ENCODE measurements around the gene COX6B2.
A peak's percentile ranks its signal among the peaks of the same experiment; 100 is the strongest.
"Not testable (repeated sequence)": the region's sequence is repeated elsewhere in the genome, so short reads cannot be mapped to it uniquely, and the experiment has no call there.

COX6B2 gene, protein sequence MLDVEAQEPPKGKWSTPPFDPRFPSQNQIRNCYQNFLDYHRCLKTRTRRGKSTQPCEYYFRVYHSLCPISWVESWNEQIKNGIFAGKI

DNA sequence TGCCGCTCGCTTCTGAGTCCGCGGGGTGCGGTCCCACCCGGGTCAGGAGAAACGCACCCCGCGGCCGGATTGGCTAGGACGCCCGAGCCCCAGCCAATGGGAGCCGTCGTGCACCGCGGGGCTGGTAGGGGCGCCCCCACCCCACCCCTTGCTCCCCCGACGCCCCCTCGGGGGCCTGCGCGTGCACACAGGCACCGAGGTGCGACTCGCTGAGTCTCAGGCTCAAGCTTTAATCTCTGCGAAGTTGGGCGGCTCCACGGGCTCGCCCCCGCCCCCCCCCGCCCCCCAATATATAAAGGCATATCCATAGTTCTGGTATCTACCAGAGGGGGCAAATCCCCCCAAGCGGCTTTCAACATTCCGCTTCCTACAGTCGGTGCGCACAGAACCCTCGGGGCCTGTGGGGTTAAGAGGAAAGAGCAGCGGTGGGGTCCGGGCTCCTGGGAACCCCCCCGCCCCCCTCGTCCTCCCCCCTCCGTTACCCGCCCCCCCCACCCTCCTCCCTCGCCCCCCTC lies at the start of gene COX6B2:
Gene COX6B2, minus strand, starts transcription at position 22 of the 515 bp plus-strand sequence. CDS start 198 bp downstream, outside the sequence.
- no peak for DNase-seq (ENCODE audit: low read depth in 2 of 2, low spot score in 1 of 2)

DNA sequence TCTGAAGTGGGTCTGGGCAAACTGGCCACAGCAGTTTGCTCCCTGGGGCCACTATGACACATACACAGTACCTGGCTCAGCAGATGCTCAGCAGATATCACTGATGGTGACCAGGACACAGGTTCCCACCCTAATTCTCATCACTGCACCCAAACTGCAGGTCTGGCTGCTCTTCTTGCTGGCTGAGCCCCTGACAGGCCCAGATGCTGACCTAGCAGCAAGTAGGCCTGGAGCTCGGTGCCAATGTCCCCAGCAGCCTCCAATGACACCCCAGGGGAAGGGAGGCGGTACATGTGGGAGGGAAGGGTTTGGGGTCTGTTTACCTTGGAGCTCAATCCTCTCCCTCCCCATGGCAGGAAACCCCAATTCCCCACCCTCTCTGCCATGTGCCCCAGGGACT lies 48.0 kb upstream of the COX6B2 start:
- DNase-seq (ENCODE audit: low read depth in 2 of 2, low spot score in 1 of 2) = no peak

DNA sequence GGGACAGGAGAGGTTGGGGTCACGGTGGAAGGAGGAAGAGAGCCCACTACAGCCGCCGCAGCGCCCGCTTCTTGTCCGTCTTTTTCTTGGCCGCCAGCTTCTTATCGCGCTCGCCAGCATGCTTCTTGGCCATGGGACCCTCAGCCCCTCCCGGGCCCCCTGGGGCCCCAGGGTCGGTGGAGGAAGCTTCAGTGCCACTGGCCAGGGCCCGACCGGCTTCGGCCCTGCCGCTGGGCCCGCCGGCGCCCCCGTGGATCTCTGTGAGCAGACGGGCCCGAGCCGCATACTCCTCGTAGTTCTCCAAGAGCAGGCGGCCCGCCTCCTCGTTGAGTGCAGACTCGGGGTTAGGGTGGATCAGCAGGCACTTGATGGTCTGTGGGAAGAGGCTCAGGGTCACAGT lies 46.9 kb upstream of the COX6B2 start:
- DNase-seq (ENCODE audit: low read depth in 2 of 2, low spot score in 1 of 2) = not testable (repeated sequence)

DNA sequence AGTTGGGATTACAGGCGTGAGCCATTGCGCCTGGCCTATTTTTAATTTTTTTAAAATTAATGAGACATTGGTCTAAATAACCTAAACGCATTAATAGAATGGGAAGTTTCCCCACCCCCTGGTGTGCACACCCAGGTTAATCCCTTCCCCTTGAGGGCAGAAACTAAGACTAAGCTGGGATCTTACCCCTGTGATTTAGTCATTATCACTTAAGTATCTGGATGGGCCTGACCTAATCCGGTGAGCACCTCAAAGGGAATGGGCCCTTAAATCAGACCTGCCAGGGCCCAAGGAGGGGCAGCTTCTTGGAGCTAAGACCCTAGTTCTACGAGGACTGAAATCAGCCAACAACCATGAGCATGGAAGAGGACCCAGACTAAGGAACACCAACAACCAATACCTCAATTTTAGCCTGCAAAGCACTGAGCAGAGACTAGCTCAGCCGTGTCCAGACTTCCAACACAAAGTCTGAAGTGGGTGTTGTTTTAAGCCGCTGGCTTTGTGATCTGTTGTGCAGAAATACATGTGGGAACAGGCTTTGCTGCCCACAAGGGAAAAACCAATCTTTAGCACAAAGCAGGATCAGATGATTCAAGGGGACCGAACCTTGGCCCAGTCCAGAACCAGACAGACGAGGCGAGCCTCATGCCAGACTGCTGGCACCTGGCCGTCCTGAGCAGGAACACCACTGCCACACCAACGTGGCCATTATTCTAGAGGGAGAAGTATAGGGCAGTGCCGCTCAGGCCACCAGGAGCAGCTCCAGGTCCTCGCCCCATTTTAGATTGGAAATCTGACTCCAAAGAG lies 46.0 kb upstream of the COX6B2 start:
- DNase-seq (ENCODE audit: low read depth in 2 of 2, low spot score in 1 of 2) = no peak

DNA sequence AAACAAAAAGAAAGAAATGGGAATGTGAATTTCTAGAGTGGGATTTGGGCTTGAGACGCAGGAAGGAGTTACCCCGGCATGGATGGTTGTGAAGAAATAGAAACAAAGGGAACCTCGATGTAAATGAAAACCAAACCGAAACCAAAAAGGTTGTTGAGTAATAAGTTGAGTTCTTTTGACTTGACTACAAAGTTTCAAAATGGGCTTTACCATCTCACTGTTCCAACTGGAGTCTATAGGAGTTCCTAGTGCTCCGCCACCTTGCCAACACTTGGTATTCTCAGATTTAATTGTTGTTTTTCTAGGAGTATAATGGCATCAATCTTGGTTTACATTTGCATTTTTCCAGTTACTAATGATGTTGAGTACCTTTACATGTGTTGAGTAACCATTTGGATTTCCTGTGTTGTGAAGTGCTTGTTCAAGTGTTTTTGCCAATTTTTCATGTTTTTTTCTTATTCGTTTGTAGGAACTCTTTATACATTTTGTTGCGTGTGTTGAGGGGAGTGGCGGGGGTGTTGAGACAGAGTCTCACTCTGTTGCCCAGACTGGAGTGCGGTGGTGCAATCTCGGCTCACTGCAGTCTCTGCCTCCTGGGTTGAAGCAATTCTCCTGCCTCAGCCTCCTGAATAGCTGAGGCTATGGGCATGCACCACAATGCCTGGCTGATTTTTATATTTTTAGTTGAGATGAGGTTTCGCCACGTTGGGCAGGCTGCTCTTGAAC lies 43.8 kb upstream of the COX6B2 start:
- DNase-seq (ENCODE audit: low read depth in 2 of 2, low spot score in 1 of 2) = no peak

DNA sequence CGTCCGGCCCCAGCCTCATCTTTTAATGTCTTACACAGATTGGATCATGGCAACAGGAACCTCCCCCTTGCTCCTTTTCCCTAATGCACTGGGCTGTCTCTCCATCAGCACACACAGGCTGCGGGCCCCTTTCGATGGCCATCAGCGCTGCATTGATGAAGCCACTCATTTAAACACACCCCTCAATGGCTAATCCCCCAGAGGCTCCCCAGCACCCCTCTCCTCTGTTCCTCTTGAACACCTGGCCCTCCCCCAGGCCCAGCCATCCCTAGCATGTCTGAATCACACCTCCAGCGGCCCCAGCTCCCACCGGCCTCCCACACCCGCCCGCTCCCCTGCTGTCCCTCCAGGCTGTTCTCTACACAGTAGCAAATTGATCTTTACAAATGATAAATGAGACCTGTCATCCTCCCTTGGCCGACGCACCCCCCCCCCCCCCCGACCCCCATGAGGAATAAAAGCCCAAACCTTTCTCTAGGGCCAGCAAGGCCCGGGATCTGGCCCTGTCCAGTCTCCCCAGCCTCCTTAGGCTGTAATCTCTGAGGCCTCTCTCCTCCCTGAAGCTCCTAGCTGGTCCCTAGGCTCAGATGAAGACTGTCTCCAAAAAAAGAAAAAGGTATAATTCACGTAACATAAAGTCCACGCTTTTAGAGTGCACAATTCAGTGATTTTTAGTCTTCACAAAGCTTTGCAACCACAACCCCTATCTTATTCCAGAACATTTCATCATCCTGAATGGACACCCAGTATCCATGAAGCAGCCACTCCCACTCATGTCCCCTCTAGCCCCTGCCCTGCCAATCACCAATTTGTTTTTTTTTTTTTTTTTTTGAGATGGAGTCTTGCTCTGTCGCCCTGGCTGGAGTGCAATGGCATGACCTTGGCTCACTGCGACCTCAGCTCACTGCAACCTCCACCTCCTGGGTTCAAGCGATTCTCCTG lies 38.6 kb upstream of the COX6B2 start:
- DNase-seq (ENCODE audit: low read depth in 2 of 2, low spot score in 1 of 2) = no peak

DNA sequence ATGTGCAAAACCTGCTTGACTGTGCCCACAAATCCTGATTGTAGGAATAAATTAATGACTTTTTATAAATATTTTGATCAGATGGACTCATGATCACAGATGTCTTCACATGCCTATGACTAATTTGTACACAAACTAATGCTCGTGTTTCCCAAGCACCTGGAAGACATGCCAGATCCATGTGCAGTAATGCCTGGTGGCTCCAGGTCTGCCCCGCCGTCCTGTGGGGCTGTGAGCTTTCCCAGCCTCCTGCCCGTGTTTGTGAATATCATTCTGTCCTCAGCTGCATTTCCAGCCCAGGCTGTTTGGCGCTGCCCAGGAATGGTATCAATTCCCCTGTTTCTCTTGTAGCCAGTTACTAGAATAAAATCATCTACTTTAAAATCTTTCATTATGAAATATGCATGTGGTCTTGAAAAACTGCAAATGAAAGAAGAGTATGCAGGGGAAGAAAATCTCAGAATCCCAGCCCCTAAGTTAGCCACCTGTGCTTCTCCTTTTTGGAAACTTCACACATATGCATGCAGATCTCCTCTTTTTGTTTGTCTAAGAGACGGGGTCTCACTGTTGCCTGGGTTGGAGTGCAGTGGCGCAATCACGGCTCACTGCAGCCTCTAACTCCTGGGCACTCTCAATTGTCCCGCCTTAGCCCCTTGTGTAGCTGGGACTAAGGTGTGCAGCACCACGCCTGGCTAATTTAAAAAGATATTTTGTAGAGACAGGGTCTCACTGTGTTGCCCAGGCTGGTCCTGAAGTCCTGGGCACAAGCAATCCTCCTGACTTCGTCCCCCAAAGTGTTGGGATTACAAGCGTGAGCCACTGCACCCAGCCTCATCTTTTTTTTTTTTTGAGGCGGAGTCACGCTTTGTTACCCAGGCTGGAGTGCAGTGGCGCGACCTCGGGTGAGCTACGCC lies 37.4 kb upstream of the COX6B2 start:
- no peak for DNase-seq (ENCODE audit: low read depth in 2 of 2, low spot score in 1 of 2)

DNA sequence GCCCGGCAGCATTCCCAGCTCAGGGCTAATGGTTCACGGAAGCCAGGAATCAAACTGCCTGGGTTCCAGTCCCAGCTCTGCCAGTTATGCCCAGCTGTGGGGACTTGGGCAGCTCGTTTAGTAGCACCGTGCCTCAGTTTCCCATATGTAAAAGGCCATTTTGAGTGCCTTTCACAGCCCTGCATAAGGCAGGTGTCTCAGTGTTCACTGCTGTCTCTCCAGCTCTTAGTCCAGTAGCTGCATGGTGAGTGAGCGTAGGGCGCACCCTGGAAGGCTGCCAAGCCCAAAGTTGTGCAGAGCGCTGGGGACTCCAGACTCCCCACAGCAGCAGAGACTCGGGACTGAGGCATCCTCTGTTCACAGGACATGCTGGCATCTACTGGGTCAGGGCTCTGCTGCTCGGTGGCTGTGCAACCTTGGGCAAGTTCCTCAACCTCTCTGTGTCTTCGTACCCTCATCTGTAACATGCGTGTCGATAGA lies 36.7 kb upstream of the COX6B2 start:
- DNase-seq (ENCODE audit: low read depth in 2 of 2, low spot score in 1 of 2) = no peak

DNA sequence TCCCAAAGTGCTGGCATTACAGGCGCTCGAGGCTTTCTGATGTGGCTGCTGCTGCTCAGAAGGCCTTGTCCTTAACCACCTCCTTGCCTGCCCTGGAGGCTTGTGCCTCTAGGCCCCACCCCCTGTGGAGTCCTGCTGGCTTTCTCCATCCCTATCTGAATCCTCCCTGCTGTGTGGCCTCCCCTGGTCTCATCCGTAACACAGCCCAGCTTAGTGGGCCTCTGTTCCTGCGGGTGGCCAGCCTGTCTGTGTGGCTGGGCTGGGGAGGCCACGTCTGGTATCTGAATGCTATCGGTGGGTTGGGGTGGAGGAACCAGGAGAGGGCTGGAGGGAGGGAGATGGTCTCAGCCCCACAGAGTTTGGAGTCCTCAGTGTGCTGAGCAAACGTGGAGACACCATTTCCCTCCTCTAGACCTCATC lies 36.0 kb upstream of the COX6B2 start:
- DNase-seq (ENCODE audit: low read depth in 2 of 2, low spot score in 1 of 2) = no peak

DNA sequence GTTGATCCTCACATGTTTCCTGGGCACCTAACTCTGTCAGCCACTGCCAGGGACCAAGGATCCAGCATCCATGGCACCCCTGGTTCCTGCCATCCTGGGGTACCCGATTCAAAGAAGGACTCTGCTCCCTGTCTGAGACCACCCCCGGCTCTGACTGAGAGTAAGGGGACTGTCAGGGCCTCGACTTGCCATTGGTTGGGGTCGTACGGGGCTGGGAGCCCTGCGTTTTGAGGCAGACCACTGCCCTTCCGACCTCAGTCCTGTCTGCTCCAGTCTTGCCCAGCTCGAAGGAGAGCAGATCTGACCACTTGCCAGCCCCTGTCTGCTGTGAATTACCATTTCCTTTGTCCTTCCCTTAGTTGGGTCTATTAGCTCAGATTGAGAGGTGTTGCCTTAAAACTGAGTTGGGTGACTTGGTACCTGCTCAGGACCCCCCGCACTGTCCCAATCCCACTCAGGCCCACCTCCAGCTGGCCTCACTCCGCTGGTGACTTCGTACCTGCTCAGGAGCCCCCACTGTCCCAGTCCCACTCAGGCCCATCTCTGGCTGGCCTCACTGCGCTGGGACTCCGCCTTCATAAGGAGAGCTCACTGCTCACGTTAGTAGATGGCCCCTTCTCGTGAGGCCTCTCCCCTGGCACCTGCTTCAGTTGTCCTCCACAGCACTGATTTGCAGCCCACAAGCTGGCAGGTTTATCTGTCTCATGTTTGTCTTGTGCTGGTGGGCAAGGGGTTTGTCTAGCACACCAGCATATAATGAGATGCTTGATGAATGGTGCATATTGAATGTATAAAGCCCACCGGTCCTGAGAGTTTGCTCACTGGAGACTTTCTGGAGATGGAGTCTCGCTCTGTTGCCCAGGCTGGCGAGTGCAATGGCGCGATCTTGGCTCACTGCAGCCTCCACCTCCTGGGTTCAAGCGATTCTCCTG lies 35.1 kb upstream of the COX6B2 start:
- no peak for DNase-seq (ENCODE audit: low read depth in 2 of 2, low spot score in 1 of 2)

DNA sequence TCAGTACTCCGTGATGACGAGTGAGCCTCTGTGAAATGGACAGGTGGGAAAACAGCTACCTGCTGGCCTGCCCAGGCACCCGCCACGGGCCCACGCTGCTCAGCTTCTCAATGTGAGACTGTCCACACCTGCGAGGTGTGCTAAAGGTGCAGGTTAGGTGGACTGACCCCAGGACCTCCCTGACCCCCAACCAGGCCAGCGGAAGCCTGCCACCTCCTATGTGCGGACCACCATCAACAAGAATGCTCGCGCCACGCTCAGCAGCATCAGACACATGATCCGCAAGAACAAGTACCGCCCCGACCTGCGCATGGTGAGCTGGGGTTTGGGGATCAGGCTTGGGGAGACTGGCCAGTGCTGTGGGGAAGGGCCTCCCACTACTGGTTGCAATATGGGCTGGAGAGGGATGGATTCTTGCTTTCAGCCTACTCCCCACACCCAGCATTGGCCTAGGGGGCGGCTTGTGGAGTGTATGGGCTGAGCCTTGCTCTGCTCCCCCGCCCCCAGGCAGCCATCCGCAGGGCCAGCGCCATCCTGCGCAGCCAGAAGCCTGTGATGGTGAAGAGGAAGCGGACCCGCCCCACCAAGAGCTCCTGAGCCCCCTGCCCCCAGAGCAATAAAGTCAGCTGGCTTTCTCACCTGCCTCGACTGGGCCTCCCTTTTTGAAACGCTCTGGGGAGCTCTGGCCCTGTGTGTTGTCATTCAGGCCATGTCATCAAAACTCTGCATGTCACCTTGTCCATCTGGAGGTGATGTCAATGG lies 33.4 kb upstream of the COX6B2 start:
- no peak for DNase-seq (ENCODE audit: low read depth in 2 of 2, low spot score in 1 of 2)

DNA sequence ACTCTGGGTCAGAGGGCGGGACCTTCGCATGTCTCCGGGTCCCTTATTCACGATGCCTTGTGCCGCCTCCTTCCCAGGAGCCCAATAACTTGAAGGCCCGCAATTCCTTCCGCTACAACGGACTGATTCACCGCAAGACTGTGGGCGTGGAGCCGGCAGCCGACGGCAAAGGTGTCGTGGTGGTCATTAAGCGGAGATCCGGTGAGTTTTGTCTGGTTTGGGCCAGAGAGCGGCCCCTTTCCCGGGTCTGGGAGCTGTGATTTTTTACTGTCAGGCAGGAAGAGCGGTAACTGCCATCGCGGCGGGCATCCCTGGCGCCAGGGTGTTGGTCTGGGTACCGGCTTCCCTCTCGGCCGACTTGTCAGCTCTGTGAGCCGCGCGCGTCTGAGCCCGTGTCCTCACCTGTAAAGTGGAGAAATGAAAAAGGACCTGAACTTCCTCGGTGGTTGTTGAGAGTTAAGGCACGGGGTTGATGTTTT lies 32.0 kb upstream of the COX6B2 start:
- no peak for DNase-seq (ENCODE audit: low read depth in 2 of 2, low spot score in 1 of 2)

DNA sequence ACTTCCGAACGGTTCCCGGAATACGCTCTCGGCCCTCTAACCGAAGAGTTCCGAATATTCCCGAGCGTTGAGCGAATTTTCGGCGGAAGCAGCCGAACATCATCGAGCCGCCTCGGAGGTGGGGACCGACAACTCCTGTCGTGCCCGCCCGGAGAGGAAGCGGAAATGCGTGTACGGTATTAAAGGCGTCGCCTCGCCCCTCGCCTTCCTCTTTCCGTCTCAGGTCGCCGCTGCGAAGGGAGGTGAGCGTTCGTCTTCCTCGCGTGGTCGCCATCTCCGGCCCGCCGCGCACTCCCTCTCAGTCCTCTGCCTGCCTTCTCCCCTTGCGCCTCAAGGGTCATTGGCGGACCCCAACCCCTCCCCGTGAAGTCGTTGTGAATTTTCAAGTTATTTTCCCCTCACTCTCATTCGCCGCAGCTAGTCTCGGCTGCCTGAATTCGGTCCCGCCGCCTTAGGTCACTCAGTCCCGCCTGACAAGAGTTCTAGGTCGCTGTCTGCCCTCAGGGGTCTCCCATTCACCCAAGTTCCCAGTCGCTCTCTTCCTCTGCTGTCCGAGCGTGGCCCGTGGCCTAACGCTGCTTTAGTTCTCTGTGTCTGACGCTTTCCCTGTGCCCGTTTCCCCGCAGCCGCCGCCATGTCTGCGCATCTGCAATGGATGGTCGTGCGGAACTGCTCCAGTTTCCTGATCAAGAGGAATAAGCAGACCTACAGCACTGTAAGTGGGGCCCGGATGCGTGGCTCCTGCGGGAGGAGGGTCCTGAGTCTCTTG lies 31.4 kb upstream of the COX6B2 start, which contains the start of gene RPL28:
Gene RPL28, plus strand, starts transcription at position 209 of the 769 bp plus-strand sequence. Its CDS starts 426 bp downstream, at position 635.
- DNase-seq (ENCODE audit: low read depth in 2 of 2, low spot score in 1 of 2) = peak; percentile 92 to 96

DNA sequence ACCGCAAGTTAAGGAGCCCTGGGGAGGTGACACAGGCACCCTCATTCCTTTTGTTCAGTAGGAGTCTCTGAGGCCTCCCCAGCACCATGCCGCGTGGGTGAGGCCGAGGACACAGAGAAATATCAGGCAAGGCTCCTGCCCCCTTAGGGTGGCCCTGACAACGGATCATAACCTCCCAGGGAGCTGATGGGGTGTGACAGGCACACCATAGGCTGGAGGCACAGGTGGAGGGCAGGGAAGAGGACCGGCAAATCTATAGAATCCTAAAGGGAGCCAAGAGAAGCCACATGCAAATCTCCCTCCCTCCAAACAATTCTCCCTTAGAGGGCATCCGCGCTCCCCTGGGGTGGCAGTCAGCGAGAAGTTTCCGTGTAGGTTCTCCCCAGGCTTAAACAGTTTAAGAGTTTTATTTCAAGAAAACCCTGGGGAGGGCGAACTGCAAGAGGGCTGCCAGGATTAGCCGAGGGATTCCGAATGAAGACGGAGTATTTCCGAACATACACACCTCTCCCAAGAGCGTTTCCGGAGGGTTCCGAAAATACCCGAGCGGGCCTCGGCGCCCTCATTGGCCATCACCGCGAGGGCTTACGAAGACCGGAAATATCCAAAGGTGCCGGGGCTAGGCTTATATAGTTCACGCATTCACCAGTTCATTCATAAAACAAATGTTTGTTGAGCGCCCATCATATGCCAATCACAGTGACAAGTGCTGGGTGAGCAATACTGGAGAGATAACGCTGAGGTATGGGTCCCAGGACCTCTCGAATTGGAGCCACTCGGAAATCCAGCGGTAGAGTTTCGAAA lies 30.6 kb upstream of the COX6B2 start:
- peak; percentile 74 to 87 for DNase-seq (ENCODE audit: low read depth in 2 of 2, low spot score in 1 of 2)

DNA sequence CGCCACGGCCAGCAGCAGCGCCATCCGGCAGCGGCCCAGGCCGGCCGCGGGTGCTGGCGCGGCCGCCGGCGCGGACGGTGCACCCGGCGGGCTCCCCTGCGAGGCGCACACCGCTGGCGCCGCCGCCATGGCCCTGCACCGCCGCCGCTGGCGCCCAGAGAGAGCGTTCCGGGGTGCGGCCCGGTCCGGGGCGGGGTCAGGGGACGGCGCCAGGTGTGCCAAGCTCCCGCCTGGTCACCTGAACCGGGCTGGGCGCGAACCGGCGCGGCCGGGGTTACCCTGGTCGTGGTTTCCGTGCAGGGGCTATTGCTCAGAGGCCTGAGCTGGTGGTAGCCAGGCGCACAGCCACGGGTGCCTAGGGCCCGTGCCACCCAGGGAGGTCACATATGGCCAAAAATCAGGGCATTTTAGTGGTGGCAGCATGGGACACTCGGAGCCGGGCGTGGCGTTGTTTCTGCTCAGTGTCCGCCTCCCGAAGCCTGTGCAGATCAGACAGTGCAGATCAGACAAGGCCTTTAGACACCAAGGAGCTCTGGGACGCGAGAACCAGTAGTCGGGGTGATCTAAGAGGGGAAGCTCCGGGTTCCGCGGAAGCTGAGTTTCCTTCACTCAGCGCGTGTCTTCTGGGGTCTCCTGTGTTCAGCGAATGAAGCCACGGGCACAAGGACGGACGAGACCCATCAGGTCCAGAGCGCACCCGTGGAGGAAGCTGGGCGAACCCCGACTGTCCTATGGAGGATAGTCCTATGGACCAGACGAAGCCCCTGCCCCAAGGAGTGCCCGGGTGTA lies 29.8 kb upstream of the COX6B2 start, which contains the start of gene TMEM238:
Gene TMEM238, minus strand, starts transcription at position 162 of the 789 bp plus-strand sequence. Its CDS starts 33 bp downstream, at position 129.
- DNase-seq (ENCODE audit: low read depth in 2 of 2, low spot score in 1 of 2) = no peak

Measured in stimulated activated CD8-positive, alpha-beta memory T cell treated with anti-CD3 and anti-CD28 coated beads, Interleukin-4, amount 100 ng/mL, for 1 hour (primary cell).